Brain microvascular endothelial cell (primary cell): ENCODE data around the gene ADAMTSL1.

Experiments
- DNase-seq: peaks from one replicate; pipeline ENCODE4 v3.0.0-alpha.2; 2020
- H3K27ac ChIP-seq: fragments of 250-450 bp; sonication (Bioruptor Pico); 2 replicates; pipeline ENCODE4 v1.5.1; 2020; ENCODE audit warnings: mild to moderate bottlenecking, moderate library complexity
- H3K27me3 ChIP-seq: fragments of 250-450 bp; sonication (Bioruptor Pico); replicated peaks from 2 replicates; pipeline ENCODE4 v1.5.1; 2020; ENCODE audit warnings: mild to moderate bottlenecking
- H3K36me3 ChIP-seq: fragments of 250-450 bp; sonication (Bioruptor Pico); replicated peaks from 2 replicates; pipeline ENCODE4 v1.5.1; 2020; ENCODE audit warnings: mild to moderate bottlenecking
- H3K4me3 ChIP-seq: 2 replicates; pipeline ENCODE4 v1.5.1; 2011; ENCODE audit warnings: low read depth, mild to moderate bottlenecking, control low read depth, low read length, moderate library complexity
- in situ Hi-C: cut with HindIII; loops from 2 replicates; pipeline ENCODE4 v1.10.0; 2017; ENCODE audit warnings: low sequenced_read_pairs, low pct_ligation_motif_present
- TF ChIP-seq, protein P1 (sequence below): IDR thresholded peaks from 2 replicates; pipeline ENCODE4 v1.5.1; 2011; ENCODE audit warnings: low read depth, mild to moderate bottlenecking, moderate library complexity, low read length, control low read depth, inconsistent platforms; ENCODE audit errors: missing control alignments

The ADAMTSL1 gene

DNA sequence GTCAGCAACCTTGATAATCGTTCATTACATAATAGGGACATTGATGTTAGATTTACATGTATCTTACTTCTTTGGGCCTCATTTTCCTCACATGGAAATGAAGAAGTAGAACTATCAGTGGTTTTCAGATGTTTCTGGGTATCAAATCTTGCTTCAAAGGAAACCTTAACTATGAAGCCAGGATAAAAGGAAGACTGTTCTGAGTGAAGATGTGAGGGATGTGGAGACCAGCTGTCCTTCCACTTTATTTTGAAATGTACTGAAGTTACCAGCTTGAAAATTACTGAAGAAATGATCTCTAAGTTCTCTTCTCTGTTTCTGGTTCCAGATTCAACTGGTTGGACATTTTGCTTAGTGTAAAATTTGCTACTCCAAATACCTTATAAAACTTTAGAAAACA lies 186.0 kb downstream of the ADAMTSL1 start:
- no peaks in the 10 kb centered on the region for H3K27me3 ChIP-seq

DNA sequence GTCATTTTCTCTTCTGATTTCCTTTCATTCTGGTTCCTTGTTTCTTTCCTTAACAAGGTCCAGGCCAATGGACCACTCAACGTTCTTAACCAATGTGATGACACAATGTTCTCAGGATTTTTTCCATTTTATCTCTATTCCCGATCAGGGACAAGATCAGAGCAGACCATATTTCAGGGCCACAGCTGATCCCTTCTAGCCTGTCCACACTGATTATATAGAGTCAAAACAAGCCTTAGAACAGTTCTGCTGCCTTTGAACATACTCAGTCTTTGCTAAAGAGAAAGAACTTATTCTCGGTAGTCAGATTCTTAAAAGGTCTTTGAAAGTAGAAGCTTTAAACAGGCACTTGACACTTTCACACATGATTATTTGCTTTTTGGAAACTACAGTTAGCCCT lies 188.4 kb downstream of the ADAMTSL1 start:
- H3K27me3 ChIP-seq, result no peaks in the 10 kb centered on the region
- no peak overlapping the region for H3K4me3 ChIP-seq
- no peak overlapping the region for H3K27ac ChIP-seq
- in situ Hi-C loops, result no loop called here
- DNase-seq, result no peak
- TF ChIP-seq, protein P1, sequence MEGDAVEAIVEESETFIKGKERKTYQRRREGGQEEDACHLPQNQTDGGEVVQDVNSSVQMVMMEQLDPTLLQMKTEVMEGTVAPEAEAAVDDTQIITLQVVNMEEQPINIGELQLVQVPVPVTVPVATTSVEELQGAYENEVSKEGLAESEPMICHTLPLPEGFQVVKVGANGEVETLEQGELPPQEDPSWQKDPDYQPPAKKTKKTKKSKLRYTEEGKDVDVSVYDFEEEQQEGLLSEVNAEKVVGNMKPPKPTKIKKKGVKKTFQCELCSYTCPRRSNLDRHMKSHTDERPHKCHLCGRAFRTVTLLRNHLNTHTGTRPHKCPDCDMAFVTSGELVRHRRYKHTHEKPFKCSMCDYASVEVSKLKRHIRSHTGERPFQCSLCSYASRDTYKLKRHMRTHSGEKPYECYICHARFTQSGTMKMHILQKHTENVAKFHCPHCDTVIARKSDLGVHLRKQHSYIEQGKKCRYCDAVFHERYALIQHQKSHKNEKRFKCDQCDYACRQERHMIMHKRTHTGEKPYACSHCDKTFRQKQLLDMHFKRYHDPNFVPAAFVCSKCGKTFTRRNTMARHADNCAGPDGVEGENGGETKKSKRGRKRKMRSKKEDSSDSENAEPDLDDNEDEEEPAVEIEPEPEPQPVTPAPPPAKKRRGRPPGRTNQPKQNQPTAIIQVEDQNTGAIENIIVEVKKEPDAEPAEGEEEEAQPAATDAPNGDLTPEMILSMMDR, result no peak
- peaks cover 11% of the 10 kb centered on the region for H3K36me3 ChIP-seq

More for the DNA sequence above, 186.0 kb downstream of the ADAMTSL1 start:
- H3K27ac ChIP-seq, result no peak overlapping the region
- in situ Hi-C loops, result no loop called here
- TF ChIP-seq, protein P1, result no peak
- DNase-seq, result no peak
- H3K4me3 ChIP-seq, result no peak overlapping the region
- peaks cover 11% of the 10 kb centered on the region for H3K36me3 ChIP-seq

- DNase-seq, result no peak
- in situ Hi-C loops, result no loop called here
- Histone ChIP-seq H3K27me3 (no peaks in the 10 kb centered on the region), H3K27ac (no peak overlapping the region), H3K4me3 (no peak overlapping the region), H3K36me3 (peaks cover 9% of the 10 kb centered on the region)
- TF ChIP-seq, protein P1, result no peak
These were observed 192.0 kb downstream of the ADAMTSL1 start for GRCh38 chr9:18665947-18666346.

- no peak overlapping the region for H3K27ac ChIP-seq
- TF ChIP-seq, protein P1, result no peak
These were observed 192.4 kb downstream of the ADAMTSL1 start for GRCh38 chr9:18666348-18666747.

GRCh38 chr9:18666986-18667772 lies 193.2 kb downstream of the ADAMTSL1 start:
- in situ Hi-C loops, result no loop called here
- no peak for DNase-seq
- no peaks in the 10 kb centered on the region for H3K27me3 ChIP-seq
- H3K4me3 ChIP-seq, result no peak overlapping the region
- TF ChIP-seq, protein P1, result no peak
- peaks cover 4% of the 10 kb centered on the region for H3K36me3 ChIP-seq
- no peak overlapping the region for H3K27ac ChIP-seq

More at GRCh38 chr9:18666348-18666747, 192.4 kb downstream of the ADAMTSL1 start:
- H3K36me3 ChIP-seq, result peaks cover 9% of the 10 kb centered on the region
- in situ Hi-C loops, result no loop called here
- H3K27me3 ChIP-seq, result no peaks in the 10 kb centered on the region
- DNase-seq, result no peak
- no peak overlapping the region for H3K4me3 ChIP-seq
